22Rv1 (cell line): ENCODE data around the gene APOL5.
"Not testable (repeated sequence)": the region's sequence is repeated elsewhere in the genome, so short reads cannot be mapped to it uniquely, and the experiment has no call there.

ENCODE experiments used
- ZFX ChIP-seq: fragments of 450-650 bp; IDR thresholded peaks from 2 replicates; pipeline ENCODE4 v1.6.1; 2017; ENCODE audit warnings: antibody characterized with exemption, borderline replicate concordance
- TF ChIP-seq, protein P1 (sequence below): fragments of 450-650 bp; IDR thresholded peaks from 2 replicates; pipeline ENCODE4 v1.5.1; 2017; ENCODE audit warnings: mild to moderate bottlenecking

DNA sequence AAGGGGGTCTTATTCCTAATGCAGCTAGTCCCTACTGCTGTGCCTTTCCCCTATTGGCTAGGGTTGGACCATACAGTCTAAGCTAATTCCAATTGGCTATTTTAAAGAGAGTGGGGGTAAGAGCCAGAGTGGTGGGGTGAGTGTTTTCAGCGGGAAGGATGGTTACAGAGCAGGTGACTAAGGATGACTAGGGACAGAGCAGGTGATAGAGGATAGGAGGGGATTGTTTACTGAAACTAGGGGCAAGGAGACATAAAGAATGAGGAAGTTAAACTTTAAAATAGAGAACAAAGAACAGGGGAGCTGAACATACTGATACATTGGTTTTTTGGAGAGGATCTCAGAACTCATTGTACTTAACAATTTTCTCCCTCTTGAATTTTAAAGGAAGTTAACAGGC, 41.6 kb upstream of the APOL5 start:
- TF ChIP-seq, protein P1, sequence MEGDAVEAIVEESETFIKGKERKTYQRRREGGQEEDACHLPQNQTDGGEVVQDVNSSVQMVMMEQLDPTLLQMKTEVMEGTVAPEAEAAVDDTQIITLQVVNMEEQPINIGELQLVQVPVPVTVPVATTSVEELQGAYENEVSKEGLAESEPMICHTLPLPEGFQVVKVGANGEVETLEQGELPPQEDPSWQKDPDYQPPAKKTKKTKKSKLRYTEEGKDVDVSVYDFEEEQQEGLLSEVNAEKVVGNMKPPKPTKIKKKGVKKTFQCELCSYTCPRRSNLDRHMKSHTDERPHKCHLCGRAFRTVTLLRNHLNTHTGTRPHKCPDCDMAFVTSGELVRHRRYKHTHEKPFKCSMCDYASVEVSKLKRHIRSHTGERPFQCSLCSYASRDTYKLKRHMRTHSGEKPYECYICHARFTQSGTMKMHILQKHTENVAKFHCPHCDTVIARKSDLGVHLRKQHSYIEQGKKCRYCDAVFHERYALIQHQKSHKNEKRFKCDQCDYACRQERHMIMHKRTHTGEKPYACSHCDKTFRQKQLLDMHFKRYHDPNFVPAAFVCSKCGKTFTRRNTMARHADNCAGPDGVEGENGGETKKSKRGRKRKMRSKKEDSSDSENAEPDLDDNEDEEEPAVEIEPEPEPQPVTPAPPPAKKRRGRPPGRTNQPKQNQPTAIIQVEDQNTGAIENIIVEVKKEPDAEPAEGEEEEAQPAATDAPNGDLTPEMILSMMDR: not testable (repeated sequence)
- not testable (repeated sequence) for TF ChIP-seq ZFX
